ENCODE results near the gene ABCB8. TPM values are rescaled to one million over a fixed set of nuclear protein-coding genes. Genes with fewer than 3 reads are reported as not detected.

The ABCB8 gene
- polyA plus RNA-seq, 1 of the 3 experiments (the other 2 are of a cell fraction) = 36.0 TPM

GRCh38 chr7:151008143-151008510, 20.1 kb upstream of the ABCB8 start:
- Histone ChIP-seq H3K9me2 (no peaks in the 10 kb centered on the region), H2AFZ (ENCODE audit: low read depth) (no peak overlapping the region), H3K9me3 (no peaks in the 10 kb centered on the region), H3K36me3 (replicated peaks in 1 of 2; ENCODE audit: control insufficient read depth in 1 of 2, insufficient read depth in 2 of 2, low read length in 1 of 2) (no peaks in the 10 kb centered on the region), H3K27ac (ENCODE audit: low read depth in 2 of 2, low read length in 1 of 2) (no peak overlapping the region), H3K27me3 (ENCODE audit: insufficient read depth) (0 out of 2 replicates have a peak, but pooled peaks cover 5% of the 10 kb centered on the region), H4K20me1 (ENCODE audit: insufficient read depth) (no peaks in the 10 kb centered on the region), H3K9ac (no peak overlapping the region), H3F3A (replicated peaks; ENCODE audit: insufficient read depth) (no peaks in the 10 kb centered on the region), H3K4me2 (no peak overlapping the region), H3K79me2 (ENCODE audit: insufficient read depth) (no peaks in the 10 kb centered on the region), H3K4me1 (ENCODE audit: control insufficient read depth in 1 of 2, insufficient read depth in 2 of 2, low read depth in 1 of 2, low read length in 1 of 2) (peaks cover 0 to 19% of the 10 kb centered on the region in 2 experiments; a peak in 1 of 4 replicates), H3K4me3 (ENCODE audit: low read depth in 2 of 2, low read length in 1 of 2) (no peak overlapping the region)
- TF ChIP-seq ZBTB33 (IDR thresholded peaks at IDR 0.05; ENCODE audit: borderline replicate concordance, low read depth) (no peak), POLR2AphosphoS5 (IDR thresholded peaks at IDR 0.05; ENCODE audit: low read depth, low read length) (no peak), GATA2 (CRISPR knock-in tag; IDR thresholded peaks at IDR 0.05) (no peak)
- ChIA-PET POLR2A (interaction anchor here (0.9 to 1.0 kb wide), 2 partner anchors 10 to 36 kb away, joined by 3 read pairs; no protein-coding TSS in a partner anchor), CTCF (interaction anchor here (0.7 to 11.3 kb wide), 13 partner anchors 10 to 241 kb away, joined by 3 to 151 read pairs (median 8); partner anchors contain the start of genes ATG9B, GBX1 and NOS3)
- DNase-seq = no peak
- 85% methylated on average over 11 of the region's 11 CpGs for WGBS (ENCODE audit: low lambda C conversion rate)

- Histone ChIP-seq H3K27me3 (ENCODE audit: insufficient read depth) (0 out of 2 replicates have a peak, but pooled peaks cover 5% of the 10 kb centered on the region), H3F3A (replicated peaks; ENCODE audit: insufficient read depth) (no peaks in the 10 kb centered on the region), H3K9me3 (no peaks in the 10 kb centered on the region), H3K79me2 (ENCODE audit: insufficient read depth) (no peaks in the 10 kb centered on the region), H3K4me3 (ENCODE audit: low read depth in 2 of 2, low read length in 1 of 2) (peak overlapping the region in 1 of 2 experiments; percentile 31; a peak in 1 of 4 replicates), H4K20me1 (ENCODE audit: insufficient read depth) (no peaks in the 10 kb centered on the region), H3K36me3 (replicated peaks in 1 of 2; ENCODE audit: control insufficient read depth in 1 of 2, insufficient read depth in 2 of 2, low read length in 1 of 2) (no peaks in the 10 kb centered on the region), H2AFZ (ENCODE audit: low read depth) (no peak overlapping the region), H3K27ac (ENCODE audit: low read depth in 2 of 2, low read length in 1 of 2) (no peak overlapping the region), H3K4me2 (no peak overlapping the region), H3K9me2 (no peaks in the 10 kb centered on the region), H3K9ac (no peak overlapping the region), H3K4me1 (ENCODE audit: control insufficient read depth in 1 of 2, insufficient read depth in 2 of 2, low read depth in 1 of 2, low read length in 1 of 2) (peaks cover 0 to 24% of the 10 kb centered on the region in 2 experiments; a peak in 1 of 4 replicates)
- WGBS (ENCODE audit: low lambda C conversion rate) = 90% methylated on average over 33 of the region's 40 CpGs
- ChIA-PET POLR2A (interaction anchor here (1.4 kb wide), 1 partner anchor 9 kb away, joined by 3 read pairs; no protein-coding TSS in a partner anchor), CTCF (interaction anchor here (0.6 to 11.3 kb wide), 19 partner anchors 10 to 241 kb away, joined by 3 to 151 read pairs (median 7); partner anchors contain the start of genes ABCB8, ATG9B, CDK5 and NOS3)
- TF ChIP-seq CTCF (IDR thresholded peaks at IDR 0.05) (peak; percentile 59), GABPA (IDR thresholded peaks at IDR 0.05; ENCODE audit: low read depth) (no peak), PBX3 (IDR thresholded peaks at IDR 0.05) (no peak)
- DNase-seq = peak; percentile 80
Measured at GRCh38 chr7:151008511-151009323, 19.5 kb upstream of the ABCB8 start.

All from SK-N-SH (cell line).